A549 (cell line): ENCODE data around the gene RPUSD2. TPM values are rescaled to one million over a fixed set of nuclear protein-coding genes. Genes with fewer than 3 reads are reported as not detected.

Experiments used
- ATAC-seq, 2 experiments: fragments of 200-7000 bp in 1 of 2; fragments of >200 bp in 1 of 2; cut with Nextera tagmentation in 1 of 2; cut with Tn5 transposase in 1 of 2; 3 replicates each; pipeline versions ENCODE4 v1.8.0 to v1.9.1; 2018 to 2020; ENCODE audit warnings: mild to moderate bottlenecking in 1 of 2, moderate library complexity in 1 of 2
- CTCF ChIA-PET: fragments of 300-600 bp; sonication (Branson Sonifier 250); formaldehyde crosslinking; extraction: SDS; loops from one replicate; lab custom pipeline; 2021; ENCODE audit warnings: antibody characterized with exemption, inconsistent platforms; lab: Yijun Ruan, JAX
- POLR2A ChIA-PET: fragments of 350-600 bp; formaldehyde crosslinking; extraction: SDS; loops from one replicate; lab custom pipeline; 2021; ENCODE audit warnings: antibody characterized with exemption, inconsistent platforms; lab: Yijun Ruan, JAX
- DNase-seq, 2 experiments: peaks; one replicate each; pipeline versions ENCODE4 v3.0.0 to v3.0.0-alpha.2; 2011 to 2016; ENCODE audit warnings: low read depth in 1 of 2, low spot score in 1 of 2
- FAIRE-seq: peaks from 2 replicates; lab custom pipeline; 2011; peaks lifted over from hg19 to GRCh38; lab: Jason Lieb, UNC
- H3K27ac ChIP-seq, 2 experiments: fragments of >200 bp; sonication (Bioruptor Twin); formaldehyde crosslinking; 3 replicates each; pipeline ENCODE4 v1.5.1; 2016 to 2017
- H3K4me1 ChIP-seq: fragments of >200 bp; sonication (Bioruptor Twin); formaldehyde crosslinking; 3 replicates; pipeline ENCODE4 v1.6.1; 2016
- H3K4me2 ChIP-seq: fragments of >200 bp; sonication (Bioruptor Twin); formaldehyde crosslinking; 3 replicates; pipeline ENCODE4 v1.6.1; 2016
- H3K4me3 ChIP-seq: fragments of >200 bp; sonication (Bioruptor Twin); formaldehyde crosslinking; 3 replicates; pipeline ENCODE4 v1.5.1; 2016
- H3K9me3 ChIP-seq: fragments of >200 bp; sonication (Bioruptor Twin); formaldehyde crosslinking; 3 replicates; pipeline ENCODE4 v1.6.1; 2016
- BHLHE40 ChIP-seq: IDR thresholded peaks from 2 replicates; pipeline ENCODE4 v1.6.1; 2012; ENCODE audit warnings: low read depth, low read length, inconsistent platforms
- CBX8 ChIP-seq: fragments of 200-600 bp; sonication (generic); IDR thresholded peaks from 2 replicates; pipeline ENCODE4 v1.6.1; 2016
- CEBPB ChIP-seq, 2 experiments: fragments of >200 bp in 1 of 2; sonication (Bioruptor Twin) in 1 of 2; formaldehyde crosslinking in 1 of 2; IDR thresholded peaks; 2 replicates each; pipeline ENCODE4 v1.6.1; 2012 to 2016
- CHD2 ChIP-seq: fragments of 150-350 bp; IDR thresholded peaks from 2 replicates; pipeline ENCODE4 v1.6.1; 2014; ENCODE audit warnings: low read length; ENCODE audit not compliant: partially characterized antibody
- CHD4 ChIP-seq: fragments of 200-600 bp; sonication (generic); IDR thresholded peaks from 2 replicates; pipeline ENCODE4 v1.6.1; 2016; ENCODE audit warnings: antibody characterized with exemption, mild to moderate bottlenecking, borderline replicate concordance
- EHMT2 ChIP-seq: fragments of 200-600 bp; sonication (generic); IDR thresholded peaks from 2 replicates; pipeline ENCODE4 v1.6.1; 2016; ENCODE audit warnings: antibody characterized with exemption, low read depth, mild to moderate bottlenecking, moderate library complexity
- ELK1 ChIP-seq: fragments of 150-350 bp; IDR thresholded peaks from 2 replicates; pipeline ENCODE4 v1.6.1; 2014; ENCODE audit warnings: low read depth, mild to moderate bottlenecking, low read length
- EP300 ChIP-seq, 2 experiments: fragments of >200 bp; sonication (Bioruptor Twin); formaldehyde crosslinking; IDR thresholded peaks; 2 replicates in 1 of 2; 3 replicates in 1 of 2; pipeline ENCODE4 v1.6.1; 2016 to 2017
- ESRRA ChIP-seq: fragments of 150-350 bp; IDR thresholded peaks from 2 replicates; pipeline ENCODE4 v1.6.1; 2014; ENCODE audit warnings: mild to moderate bottlenecking, low read length, borderline replicate concordance
- GATA3 ChIP-seq: IDR thresholded peaks from 2 replicates; pipeline ENCODE4 v1.6.1; 2012; ENCODE audit warnings: borderline replicate concordance
- HDAC2 ChIP-seq: fragments of 200-600 bp; sonication (generic); IDR thresholded peaks from 2 replicates; pipeline ENCODE4 v1.6.1; 2016
- HOXB5 ChIP-seq: fragments of 250-450 bp; sonication (Bioruptor Pico); IDR thresholded peaks from 2 replicates; pipeline ENCODE4 v1.5.0; 2020; ENCODE audit warnings: mild to moderate bottlenecking, moderate library complexity
- JUN ChIP-seq, 2 experiments: fragments of >200 bp; sonication (Bioruptor Twin); formaldehyde crosslinking; IDR thresholded peaks; 2 replicates in 1 of 2; 3 replicates in 1 of 2; pipeline ENCODE4 v1.6.1; 2016 to 2017
- JUNB ChIP-seq: fragments of >200 bp; sonication (Bioruptor Twin); formaldehyde crosslinking; IDR thresholded peaks from 2 replicates; pipeline ENCODE4 v1.6.1; 2016
- KDM5A ChIP-seq: fragments of 200-600 bp; sonication (generic); IDR thresholded peaks from 2 replicates; pipeline ENCODE4 v1.6.1; 2016; ENCODE audit warnings: antibody characterized with exemption, mild to moderate bottlenecking
- MYC ChIP-seq: IDR thresholded peaks from 2 replicates; pipeline ENCODE4 v1.6.1; 2012; ENCODE audit warnings: mild to moderate bottlenecking, inconsistent platforms, low read length, improper control_type of control experiment, borderline replicate concordance
- NR3C1 ChIP-seq: fragments of >200 bp; sonication (Bioruptor Twin); formaldehyde crosslinking; IDR thresholded peaks from 3 replicates; pipeline ENCODE4 v1.6.1; 2017
- PHF8 ChIP-seq: fragments of 200-600 bp; sonication (generic); IDR thresholded peaks from 2 replicates; pipeline ENCODE4 v1.6.1; 2016; ENCODE audit warnings: low read depth, mild to moderate bottlenecking, antibody characterized with exemption, moderate library complexity, borderline replicate concordance
- POLR2A ChIP-seq: IDR thresholded peaks from 2 replicates; pipeline ENCODE4 v1.6.1; 2012; ENCODE audit warnings: mild to moderate bottlenecking, low read length
- RAD21 ChIP-seq, 2 experiments: fragments of >200 bp in 1 of 2; sonication (Bioruptor Twin) in 1 of 2; formaldehyde crosslinking in 1 of 2; IDR thresholded peaks in 1 of 2; conservative IDR thresholded peaks in 1 of 2; 2 replicates in 1 of 2; 3 replicates in 1 of 2; pipeline ENCODE4 v1.6.1; 2012 to 2018; ENCODE audit warnings: inconsistent platforms in 1 of 2
- RARB ChIP-seq: fragments of 250-450 bp; sonication (Bioruptor Pico); IDR thresholded peaks from 2 replicates; pipeline ENCODE4 v1.8.0; 2021; ENCODE audit warnings: mild to moderate bottlenecking, moderate library complexity
- RCOR1 ChIP-seq: fragments of 150-350 bp; IDR thresholded peaks from 2 replicates; pipeline ENCODE4 v1.6.1; 2014; ENCODE audit warnings: antibody characterized with exemption, low read length, low read depth
- SMC3 ChIP-seq: fragments of >200 bp; sonication (Bioruptor Twin); formaldehyde crosslinking; IDR thresholded peaks from 3 replicates; pipeline ENCODE4 v1.6.1; 2018; ENCODE audit warnings: inconsistent platforms
- SREBF2 ChIP-seq: fragments of 450-650 bp; IDR thresholded peaks from 2 replicates; pipeline ENCODE4 v1.6.1; 2014; ENCODE audit warnings: mild to moderate bottlenecking, moderate library complexity
- ZC3H11A ChIP-seq: fragments of 450-650 bp; IDR thresholded peaks from 2 replicates; pipeline ENCODE4 v1.6.1; 2014; ENCODE audit warnings: antibody characterized with exemption, mild to moderate bottlenecking
- ZNF302 ChIP-seq: fragments of 250-450 bp; sonication (Bioruptor Pico); IDR thresholded peaks from 2 replicates; pipeline ENCODE4 v1.9.0; 2021; ENCODE audit warnings: inconsistent platforms, mild to moderate bottlenecking, moderate library complexity
- WGBS: methylation state at CpG from one replicate; pipeline ENCODE4 v1.1.6; 2017; ENCODE audit errors: missing lambda C conversion rate; 5-methylcytosine and 5-hydroxymethylcytosine counted together
- polyA plus RNA-seq, 4 experiments: library from polyadenylated mRNA; depleted of rRNA in 3 of 4; stranded (reverse); fragments of >200 nt; fragmentation: RNase III in 1 of 4; extraction: RNeasy Plus Mini Kit Qiagen cat#74134 plus additional on column Dnase treatment in 1 of 4; gene quantifications; 2 replicates in 3 of 4; 3 replicates in 1 of 4; pipeline ENCODE4 v1.2.3, GENCODE V29; 2011 to 2017
- TF ChIP-seq, protein P1 (sequence below): fragments of >200 bp; sonication (Bioruptor Twin); formaldehyde crosslinking; IDR thresholded peaks from 2 replicates; pipeline ENCODE4 v1.6.1; 2016
- TF ChIP-seq, protein P2 (sequence below): fragments of >200 bp; sonication (Bioruptor Twin); formaldehyde crosslinking; IDR thresholded peaks from 3 replicates; pipeline ENCODE4 v1.5.1; 2016
- TF ChIP-seq, protein P3 (sequence below): fragments of 200-600 bp; sonication (generic); IDR thresholded peaks from 2 replicates; pipeline ENCODE4 v1.6.1; 2016; ENCODE audit warnings: antibody characterized with exemption, mild to moderate bottlenecking, moderate library complexity

Gene RPUSD2
- polyA plus RNA-seq, 2 of the 4 experiments (the other 2 are of a cell fraction) = 6.7 to 9.9 TPM

DNA sequence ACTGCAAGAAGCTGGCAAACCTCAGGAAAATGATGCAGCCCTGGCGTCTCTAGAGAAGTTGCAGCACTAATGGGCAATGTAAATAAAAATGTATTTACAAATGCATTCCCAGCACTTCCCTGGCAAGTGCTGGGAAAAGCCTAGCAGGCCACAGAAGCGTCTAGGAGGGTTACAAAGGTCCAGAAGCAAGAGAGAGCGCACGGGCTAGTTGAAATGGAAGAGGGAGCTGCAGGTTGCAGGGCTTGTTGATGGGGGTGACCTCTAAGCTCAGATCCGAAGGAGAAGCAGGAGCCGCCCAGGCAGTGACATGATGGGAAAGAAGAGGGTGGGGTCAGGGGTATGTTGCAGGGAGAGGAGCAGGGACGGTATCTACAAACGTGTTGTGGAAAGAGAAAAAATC, 22.3 kb downstream of the RPUSD2 start:
- ChIA-PET CTCF (interaction anchor here (1.1 to 2.3 kb wide), 3 partner anchors 22 to 268 kb away, joined by 3 to 8 read pairs (median 5); partner anchors contain the start of gene RPUSD2), POLR2A (interaction anchor here (1.0 kb wide), 1 partner anchor 22 kb away, joined by 3 read pairs; the partner anchor contains the start of gene RPUSD2)
- Histone ChIP-seq H3K9me3 (no peaks in the 10 kb centered on the region), H3K27ac (no peak overlapping the region), H3K4me3 (no peak overlapping the region), H3K4me2 (0 out of 3 replicates have a peak overlapping the region, but pooled peaks have one; percentile 14)
- WGBS = 39% methylated on average over 8 of the region's 8 CpGs
- ATAC-seq (no peak), DNase-seq (no peak), FAIRE-seq (no peak)
- TF ChIP-seq CBX8 (no peak), RCOR1 (no peak), HDAC2 (no peak), ELK1 (no peak), KDM5A (no peak), SREBF2 (no peak), SMC3 (no peak), HOXB5 (no peak), RAD21 (conservative IDR thresholded peaks at IDR 0.05 in 1 of 2, IDR thresholded peaks at IDR 0.05 in 1 of 2) (no peak), ESRRA (no peak), ZC3H11A (no peak)
- TF ChIP-seq, protein P1, sequence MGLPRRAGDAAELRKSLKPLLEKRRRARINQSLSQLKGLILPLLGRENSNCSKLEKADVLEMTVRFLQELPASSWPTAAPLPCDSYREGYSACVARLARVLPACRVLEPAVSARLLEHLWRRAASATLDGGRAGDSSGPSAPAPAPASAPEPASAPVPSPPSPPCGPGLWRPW = no peak
- TF ChIP-seq, all 56 proteins: peak for 0
- H3K4me1 ChIP-seq = peaks cover 10% of the 10 kb centered on the region; the same call in 2 of the 3 replicates

DNA sequence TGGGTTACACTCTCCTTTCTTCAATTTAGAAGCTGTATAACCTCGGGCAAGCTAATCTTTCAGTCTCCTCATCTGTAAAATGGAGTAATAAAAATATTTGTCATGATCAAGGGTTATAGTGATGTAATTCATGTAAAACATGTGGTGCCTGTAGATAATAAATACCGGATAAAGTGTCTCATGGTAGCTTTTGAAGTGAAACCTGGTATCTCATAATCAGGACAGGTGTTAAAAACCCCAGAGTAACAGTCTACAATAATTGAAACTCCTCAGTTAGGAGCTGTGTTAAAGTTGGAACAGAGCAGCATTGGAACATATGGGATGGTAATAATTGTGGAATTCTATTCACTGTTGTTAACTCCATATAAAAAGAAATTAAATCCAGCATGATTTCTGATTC, 24.1 kb downstream of the RPUSD2 start:
- FAIRE-seq (no peak), DNase-seq (no peak), ATAC-seq (no peak)
- Histone ChIP-seq H3K4me1 (peaks cover 13% of the 10 kb centered on the region; the same call in 2 of the 3 replicates), H3K27ac (no peak overlapping the region), H3K4me2 (peak overlapping the region; percentile 44), H3K4me3 (no peak overlapping the region), H3K9me3 (no peaks in the 10 kb centered on the region)
- 31% methylated on average over 2 of the region's 2 CpGs for WGBS
- CTCF ChIA-PET = interaction anchor here (1.1 kb wide), 1 partner anchor 74 kb away, joined by 6 read pairs; no protein-coding TSS in a partner anchor
- POLR2A ChIA-PET = no interaction called here
- TF ChIP-seq EHMT2 (no peak), ZNF302 (CRISPR knock-in tag) (no peak), PHF8 (no peak), MYC (no peak), JUN (IDR thresholded peaks at IDR 0.05) (no peak), CHD2 (no peak), CHD4 (no peak)

DNA sequence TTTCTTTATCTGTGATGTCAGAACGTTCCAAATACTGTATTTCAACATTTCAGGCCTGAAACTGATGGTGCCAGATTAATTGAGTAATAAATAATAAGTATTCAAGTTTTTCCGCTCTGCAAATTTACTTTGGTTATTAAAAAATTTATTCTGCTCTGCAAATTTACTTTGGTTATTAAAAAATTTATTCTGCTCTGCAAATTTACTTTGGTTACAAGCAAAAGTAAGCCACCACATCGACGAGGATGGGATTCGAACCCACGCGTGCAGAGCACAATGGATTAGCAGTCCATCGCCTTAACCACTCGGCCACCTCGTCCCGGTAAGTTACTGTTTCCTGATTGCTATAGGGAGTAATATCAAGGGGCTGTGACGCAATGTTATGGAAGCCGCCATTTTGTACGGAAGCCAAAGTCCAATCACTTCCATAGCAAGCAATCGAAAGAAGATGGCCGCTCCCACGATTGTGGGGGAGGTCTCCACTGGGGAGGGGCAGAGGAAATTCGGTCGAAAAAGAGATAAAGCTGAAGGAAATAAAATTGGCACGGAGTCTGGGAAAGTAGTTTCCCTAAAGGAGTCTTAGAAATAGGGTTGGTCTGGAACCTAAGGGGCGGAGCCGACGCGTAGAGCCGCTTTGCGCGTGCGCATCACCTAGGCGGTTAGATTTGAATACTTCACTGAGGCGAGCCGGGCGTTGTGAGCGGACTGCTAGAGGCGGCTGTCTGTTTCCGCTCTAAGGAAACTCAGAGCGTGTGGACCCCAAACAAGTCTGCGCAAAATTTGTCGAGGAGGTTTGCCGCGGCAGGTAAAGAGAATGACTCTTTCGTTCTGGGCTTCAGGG, 24.7 kb downstream of the RPUSD2 start, which contains the start of gene KNL1:
Gene KNL1, plus strand, starts transcription at position 662 of the 841 bp plus-strand sequence. CDS start 8,683 bp downstream, outside the sequence.
- FAIRE-seq = no peak
- ChIA-PET CTCF (interaction anchor here (1.1 kb wide), 1 partner anchor 74 kb away, joined by 6 read pairs; no protein-coding TSS in a partner anchor), POLR2A (no interaction called here)
- peak within 1 kb of the TSS; percentile 85 for H3K4me2 ChIP-seq
- peak; percentile 80 to 87 for ATAC-seq
- H3K9me3 ChIP-seq = no peaks in the 10 kb centered on the region
- WGBS = 2% methylated on average over 36 of the region's 41 CpGs
- H3K27ac ChIP-seq = peak within 1 kb of the TSS; percentile 93 to 96
- DNase-seq = peak; percentile 64 to 93
- H3K4me1 ChIP-seq = peaks cover 19% of the 10 kb centered on the region; the same call in 2 of the 3 replicates
- peak within 1 kb of the TSS; percentile 65 for H3K4me3 ChIP-seq
- TF ChIP-seq RARB (CRISPR knock-in tag) (no peak), EP300 (IDR thresholded peaks at IDR 0.05) (no peak), JUNB (no peak), GATA3 (no peak), MYC (no peak), CEBPB (IDR thresholded peaks at IDR 0.05) (peak; percentile 93 to 99), POLR2A (no peak; the same call in 1 of the 2 replicates), HDAC2 (peak; percentile 81; the same call in 1 of the 2 replicates), BHLHE40 (no peak), NR3C1 (no peak)
- TF ChIP-seq, protein P2, sequence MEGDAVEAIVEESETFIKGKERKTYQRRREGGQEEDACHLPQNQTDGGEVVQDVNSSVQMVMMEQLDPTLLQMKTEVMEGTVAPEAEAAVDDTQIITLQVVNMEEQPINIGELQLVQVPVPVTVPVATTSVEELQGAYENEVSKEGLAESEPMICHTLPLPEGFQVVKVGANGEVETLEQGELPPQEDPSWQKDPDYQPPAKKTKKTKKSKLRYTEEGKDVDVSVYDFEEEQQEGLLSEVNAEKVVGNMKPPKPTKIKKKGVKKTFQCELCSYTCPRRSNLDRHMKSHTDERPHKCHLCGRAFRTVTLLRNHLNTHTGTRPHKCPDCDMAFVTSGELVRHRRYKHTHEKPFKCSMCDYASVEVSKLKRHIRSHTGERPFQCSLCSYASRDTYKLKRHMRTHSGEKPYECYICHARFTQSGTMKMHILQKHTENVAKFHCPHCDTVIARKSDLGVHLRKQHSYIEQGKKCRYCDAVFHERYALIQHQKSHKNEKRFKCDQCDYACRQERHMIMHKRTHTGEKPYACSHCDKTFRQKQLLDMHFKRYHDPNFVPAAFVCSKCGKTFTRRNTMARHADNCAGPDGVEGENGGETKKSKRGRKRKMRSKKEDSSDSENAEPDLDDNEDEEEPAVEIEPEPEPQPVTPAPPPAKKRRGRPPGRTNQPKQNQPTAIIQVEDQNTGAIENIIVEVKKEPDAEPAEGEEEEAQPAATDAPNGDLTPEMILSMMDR = no peak
- TF ChIP-seq, protein P3, sequence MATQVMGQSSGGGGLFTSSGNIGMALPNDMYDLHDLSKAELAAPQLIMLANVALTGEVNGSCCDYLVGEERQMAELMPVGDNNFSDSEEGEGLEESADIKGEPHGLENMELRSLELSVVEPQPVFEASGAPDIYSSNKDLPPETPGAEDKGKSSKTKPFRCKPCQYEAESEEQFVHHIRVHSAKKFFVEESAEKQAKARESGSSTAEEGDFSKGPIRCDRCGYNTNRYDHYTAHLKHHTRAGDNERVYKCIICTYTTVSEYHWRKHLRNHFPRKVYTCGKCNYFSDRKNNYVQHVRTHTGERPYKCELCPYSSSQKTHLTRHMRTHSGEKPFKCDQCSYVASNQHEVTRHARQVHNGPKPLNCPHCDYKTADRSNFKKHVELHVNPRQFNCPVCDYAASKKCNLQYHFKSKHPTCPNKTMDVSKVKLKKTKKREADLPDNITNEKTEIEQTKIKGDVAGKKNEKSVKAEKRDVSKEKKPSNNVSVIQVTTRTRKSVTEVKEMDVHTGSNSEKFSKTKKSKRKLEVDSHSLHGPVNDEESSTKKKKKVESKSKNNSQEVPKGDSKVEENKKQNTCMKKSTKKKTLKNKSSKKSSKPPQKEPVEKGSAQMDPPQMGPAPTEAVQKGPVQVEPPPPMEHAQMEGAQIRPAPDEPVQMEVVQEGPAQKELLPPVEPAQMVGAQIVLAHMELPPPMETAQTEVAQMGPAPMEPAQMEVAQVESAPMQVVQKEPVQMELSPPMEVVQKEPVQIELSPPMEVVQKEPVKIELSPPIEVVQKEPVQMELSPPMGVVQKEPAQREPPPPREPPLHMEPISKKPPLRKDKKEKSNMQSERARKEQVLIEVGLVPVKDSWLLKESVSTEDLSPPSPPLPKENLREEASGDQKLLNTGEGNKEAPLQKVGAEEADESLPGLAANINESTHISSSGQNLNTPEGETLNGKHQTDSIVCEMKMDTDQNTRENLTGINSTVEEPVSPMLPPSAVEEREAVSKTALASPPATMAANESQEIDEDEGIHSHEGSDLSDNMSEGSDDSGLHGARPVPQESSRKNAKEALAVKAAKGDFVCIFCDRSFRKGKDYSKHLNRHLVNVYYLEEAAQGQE = no peak
